Measurements from ENCODE around the gene CDHR5.

CDHR5 gene

DNA sequence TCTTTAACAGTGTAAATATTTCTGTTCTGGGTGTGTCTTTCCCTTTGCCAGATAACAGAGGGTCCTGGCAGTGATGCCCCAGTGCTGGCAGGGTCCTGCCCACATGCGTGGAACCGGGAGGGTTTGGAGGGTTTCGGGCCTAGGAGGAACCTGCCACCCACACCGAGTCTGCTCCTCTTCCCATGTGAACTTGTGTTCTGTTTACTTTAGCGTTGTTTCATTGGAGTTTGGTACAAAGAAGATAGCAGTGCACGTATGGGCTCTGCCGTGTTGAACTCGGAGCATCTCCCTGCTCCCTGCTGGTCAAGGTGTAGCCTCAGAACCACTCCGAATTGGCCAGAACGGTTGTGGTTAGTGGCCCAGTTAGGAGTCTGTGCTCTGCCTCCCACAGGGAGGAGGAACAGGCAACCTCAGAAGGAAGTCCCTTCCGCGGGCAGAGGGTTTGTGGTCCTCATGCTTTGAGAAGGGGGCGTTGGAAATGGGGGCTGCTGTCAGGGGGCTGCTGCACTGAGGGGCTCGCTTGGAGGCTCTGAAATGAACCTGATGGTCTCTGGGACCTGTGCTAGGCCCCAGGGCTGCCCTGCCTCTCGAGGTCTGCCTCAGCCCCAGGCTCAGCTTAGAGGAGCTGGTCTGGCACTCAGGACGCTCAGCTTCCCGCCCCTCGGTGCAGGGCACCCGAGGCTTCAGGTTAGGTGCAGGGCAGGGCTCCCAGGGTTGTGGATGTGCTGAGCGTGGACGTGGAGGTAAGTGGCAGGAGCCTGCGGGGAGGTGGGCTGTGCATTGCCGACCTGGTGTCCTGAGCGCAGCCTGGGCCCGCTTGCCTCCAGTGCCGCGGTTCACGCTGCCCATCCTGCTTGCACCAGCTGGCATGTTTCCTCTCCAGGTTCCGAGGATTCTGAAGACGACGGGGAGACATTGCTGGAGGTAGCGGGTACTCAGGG lies 38.1 kb downstream of the CDHR5 start:
- Histone ChIP-seq H3K4me1 (ENCODE audit: control insufficient read depth, low read depth, low read length) (no peaks in the 10 kb centered on the region), H3K4me2 (ENCODE audit: low read length) (no peak overlapping the region), H3K18ac (ENCODE audit: low read length) (no peak overlapping the region), H3K27me3 (ENCODE audit: insufficient read depth, low read length, poor library complexity) (no peaks in the 10 kb centered on the region), H3K4ac (ENCODE audit: low read depth, low read length) (no peak overlapping the region), H3K79me1 (ENCODE audit: low read length) (peaks cover 15% of the 10 kb centered on the region), H2AK5ac (ENCODE audit: low read length) (no peak overlapping the region), H3K56ac (ENCODE audit: low read length) (no peak overlapping the region), H2BK5ac (ENCODE audit: low read length) (no peak overlapping the region), H2BK120ac (ENCODE audit: low read depth, low read length) (no peak overlapping the region), H3K9ac (ENCODE audit: low read length) (no peak overlapping the region), H2BK15ac (replicated peaks; ENCODE audit: low read depth) (no peak overlapping the region), H4K8ac (ENCODE audit: low read depth, low read length) (no peak overlapping the region), H3K4me3 (ENCODE audit: low read length) (no peak overlapping the region), H3K79me2 (ENCODE audit: control insufficient read depth, insufficient read depth, low read length) (peaks cover 3% of the 10 kb centered on the region), H3K27ac (ENCODE audit: low read depth, low read length) (no peak overlapping the region), H3K23ac (ENCODE audit: low read length) (no peak overlapping the region), H4K5ac (ENCODE audit: low read length) (no peak overlapping the region), H3K36me3 (ENCODE audit: control insufficient read depth, insufficient read depth, low read length) (peaks cover 27% of the 10 kb centered on the region)
- WGBS (ENCODE audit: extremely low coverage, insufficient coverage, low lambda C conversion rate), result no CpG with 5 or more reads among the region's 32 CpGs
- no peak for DNase-seq

DNA sequence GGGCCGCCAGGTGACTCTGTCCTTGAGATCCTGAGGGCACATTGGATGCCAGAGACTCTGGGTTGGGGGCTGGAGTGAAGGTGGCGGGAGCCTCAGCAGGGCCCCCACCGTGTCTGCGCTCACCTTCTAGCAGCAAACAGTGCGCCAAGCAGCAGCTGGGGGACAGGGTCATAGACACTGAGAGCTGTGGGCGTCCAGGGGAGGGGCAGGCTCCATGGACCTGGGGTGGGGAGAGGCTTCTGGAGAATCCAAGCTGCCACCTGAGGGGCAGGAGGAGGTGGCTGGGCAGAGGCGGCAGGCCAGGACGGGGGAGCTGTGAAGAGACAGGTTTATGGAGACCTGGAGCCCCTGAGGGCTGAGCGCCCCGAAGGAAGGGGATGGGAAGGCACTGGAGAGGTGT lies 40.5 kb downstream of the CDHR5 start:
- DNase-seq, result no peak
- H3K79me1 ChIP-seq (ENCODE audit: low read length), result peaks cover 26% of the 10 kb centered on the region
- H3K27me3 ChIP-seq (ENCODE audit: insufficient read depth, low read length, poor library complexity), result no peaks in the 10 kb centered on the region
- H3K9ac ChIP-seq (ENCODE audit: low read length), result no peak overlapping the region
- peaks cover 23% of the 10 kb centered on the region for H3K79me2 ChIP-seq (ENCODE audit: control insufficient read depth, insufficient read depth, low read length)
- H4K8ac ChIP-seq (ENCODE audit: low read depth, low read length), result no peak overlapping the region
- H3K18ac ChIP-seq (ENCODE audit: low read length), result no peak overlapping the region
- H2BK15ac ChIP-seq (replicated peaks; ENCODE audit: low read depth), result no peak overlapping the region
- H3K4me2 ChIP-seq (ENCODE audit: low read length), result no peak overlapping the region
- H2AK5ac ChIP-seq (ENCODE audit: low read length), result no peak overlapping the region
- H3K4me1 ChIP-seq (ENCODE audit: control insufficient read depth, low read depth, low read length), result no peaks in the 10 kb centered on the region
- H3K4me3 ChIP-seq (ENCODE audit: low read length), result no peak overlapping the region
- no peak overlapping the region for H4K5ac ChIP-seq (ENCODE audit: low read length)
- peaks cover 24% of the 10 kb centered on the region for H3K36me3 ChIP-seq (ENCODE audit: control insufficient read depth, insufficient read depth, low read length)
- H3K23ac ChIP-seq (ENCODE audit: low read length), result no peak overlapping the region
- no peak overlapping the region for H3K56ac ChIP-seq (ENCODE audit: low read length)
- no peak overlapping the region for H2BK5ac ChIP-seq (ENCODE audit: low read length)
- no CpG with 5 or more reads among the region's 10 CpGs for WGBS (ENCODE audit: extremely low coverage, insufficient coverage, low lambda C conversion rate)
- no peak overlapping the region for H3K27ac ChIP-seq (ENCODE audit: low read depth, low read length)
- H2BK120ac ChIP-seq (ENCODE audit: low read depth, low read length), result no peak overlapping the region
- no peak overlapping the region for H3K4ac ChIP-seq (ENCODE audit: low read depth, low read length)

DNA sequence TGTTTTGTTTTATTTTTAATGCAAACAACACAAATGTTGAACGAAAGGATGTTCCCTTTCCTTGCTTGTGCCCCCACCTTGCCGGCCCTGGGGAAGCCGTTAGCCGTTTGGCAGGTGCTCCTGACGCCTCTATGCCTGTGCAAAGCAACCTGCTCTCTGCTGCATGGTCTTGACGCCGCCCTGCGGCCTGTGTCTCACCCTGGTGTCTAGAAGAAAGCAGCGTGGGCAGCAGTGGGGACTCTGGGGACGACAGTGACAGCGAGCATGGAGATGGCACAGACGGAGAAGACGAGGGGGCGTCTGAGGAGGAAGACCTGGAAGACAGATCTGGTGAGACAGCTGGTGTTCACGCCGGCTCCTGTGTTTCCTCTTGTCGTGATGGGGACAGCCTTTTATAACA lies 43.0 kb downstream of the CDHR5 start:
- 100% methylated on average over 1 of the region's 17 CpGs for WGBS (ENCODE audit: extremely low coverage, insufficient coverage, low lambda C conversion rate)
- Histone ChIP-seq H3K27ac (ENCODE audit: low read depth, low read length) (no peak overlapping the region), H3K27me3 (ENCODE audit: insufficient read depth, low read length, poor library complexity) (no peaks in the 10 kb centered on the region), H3K4me1 (ENCODE audit: control insufficient read depth, low read depth, low read length) (peaks cover 3% of the 10 kb centered on the region), H3K23ac (ENCODE audit: low read length) (no peak overlapping the region), H4K5ac (ENCODE audit: low read length) (no peak overlapping the region), H3K4me3 (ENCODE audit: low read length) (no peak overlapping the region), H2AK5ac (ENCODE audit: low read length) (no peak overlapping the region), H3K4ac (ENCODE audit: low read depth, low read length) (no peak overlapping the region), H2BK120ac (ENCODE audit: low read depth, low read length) (no peak overlapping the region), H3K79me2 (ENCODE audit: control insufficient read depth, insufficient read depth, low read length) (peaks cover 48% of the 10 kb centered on the region), H3K36me3 (ENCODE audit: control insufficient read depth, insufficient read depth, low read length) (peaks cover 11% of the 10 kb centered on the region), H3K9ac (ENCODE audit: low read length) (no peak overlapping the region), H3K56ac (ENCODE audit: low read length) (no peak overlapping the region), H3K18ac (ENCODE audit: low read length) (no peak overlapping the region), H2BK15ac (replicated peaks; ENCODE audit: low read depth) (no peak overlapping the region), H4K8ac (ENCODE audit: low read depth, low read length) (no peak overlapping the region), H3K4me2 (ENCODE audit: low read length) (no peak overlapping the region), H3K79me1 (ENCODE audit: low read length) (peaks cover 21% of the 10 kb centered on the region), H2BK5ac (ENCODE audit: low read length) (no peak overlapping the region)
- DNase-seq, result no peak

DNA sequence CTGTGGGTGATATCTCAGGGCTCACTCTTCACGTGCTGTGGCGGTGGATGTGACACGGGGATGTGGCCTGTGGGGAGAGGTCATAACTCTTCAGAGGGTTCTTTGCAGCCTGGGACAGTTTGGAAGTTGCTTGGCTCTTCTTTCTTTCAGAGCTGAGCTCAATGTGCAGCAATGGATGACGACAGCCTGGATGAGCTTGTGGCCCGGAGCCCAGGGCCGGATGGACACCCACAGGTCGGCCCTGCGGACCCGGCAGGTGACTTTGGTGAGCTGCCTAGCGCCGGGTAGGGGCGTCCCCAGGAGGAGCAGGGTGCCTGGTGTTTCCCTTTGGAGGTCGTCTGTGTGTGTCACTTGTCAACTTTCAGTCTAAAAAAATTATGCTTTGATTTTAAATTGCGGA lies 43.4 kb downstream of the CDHR5 start:
- Histone ChIP-seq H3K4ac (ENCODE audit: low read depth, low read length) (no peak overlapping the region), H3K18ac (ENCODE audit: low read length) (no peak overlapping the region), H3K23ac (ENCODE audit: low read length) (no peak overlapping the region), H2BK120ac (ENCODE audit: low read depth, low read length) (no peak overlapping the region), H2AK5ac (ENCODE audit: low read length) (no peak overlapping the region), H4K5ac (ENCODE audit: low read length) (no peak overlapping the region), H4K8ac (ENCODE audit: low read depth, low read length) (no peak overlapping the region), H3K9ac (ENCODE audit: low read length) (no peak overlapping the region), H3K56ac (ENCODE audit: low read length) (no peak overlapping the region), H3K27me3 (ENCODE audit: insufficient read depth, low read length, poor library complexity) (no peaks in the 10 kb centered on the region), H3K4me3 (ENCODE audit: low read length) (no peak overlapping the region), H3K4me1 (ENCODE audit: control insufficient read depth, low read depth, low read length) (peaks cover 3% of the 10 kb centered on the region), H3K27ac (ENCODE audit: low read depth, low read length) (no peak overlapping the region), H3K79me2 (ENCODE audit: control insufficient read depth, insufficient read depth, low read length) (peaks cover 49% of the 10 kb centered on the region), H3K4me2 (ENCODE audit: low read length) (no peak overlapping the region), H3K36me3 (ENCODE audit: control insufficient read depth, insufficient read depth, low read length) (peaks cover 9% of the 10 kb centered on the region), H2BK5ac (ENCODE audit: low read length) (no peak overlapping the region), H2BK15ac (replicated peaks; ENCODE audit: low read depth) (no peak overlapping the region), H3K79me1 (ENCODE audit: low read length) (peaks cover 21% of the 10 kb centered on the region)
- WGBS (ENCODE audit: extremely low coverage, insufficient coverage, low lambda C conversion rate), result 100% methylated on average over 1 of the region's 14 CpGs
- no peak for DNase-seq

GRCh38 chr11:579830-580601 lies 44.7 kb downstream of the CDHR5 start:
- H2BK5ac ChIP-seq (ENCODE audit: low read length), result no peak overlapping the region
- H3K56ac ChIP-seq (ENCODE audit: low read length), result no peak overlapping the region
- no peak overlapping the region for H2BK15ac ChIP-seq (replicated peaks; ENCODE audit: low read depth)
- no peak for DNase-seq
- H2AK5ac ChIP-seq (ENCODE audit: low read length), result no peak overlapping the region
- H3K36me3 ChIP-seq (ENCODE audit: control insufficient read depth, insufficient read depth, low read length), result peaks cover 9% of the 10 kb centered on the region
- H3K23ac ChIP-seq (ENCODE audit: low read length), result no peak overlapping the region
- H2BK120ac ChIP-seq (ENCODE audit: low read depth, low read length), result no peak overlapping the region
- peaks cover 2% of the 10 kb centered on the region for H3K27me3 ChIP-seq (ENCODE audit: insufficient read depth, low read length, poor library complexity)
- no peak overlapping the region for H3K4ac ChIP-seq (ENCODE audit: low read depth, low read length)
- H3K4me3 ChIP-seq (ENCODE audit: low read length), result no peak overlapping the region
- peaks cover 49% of the 10 kb centered on the region for H3K79me2 ChIP-seq (ENCODE audit: control insufficient read depth, insufficient read depth, low read length)
- H4K5ac ChIP-seq (ENCODE audit: low read length), result no peak overlapping the region
- H3K18ac ChIP-seq (ENCODE audit: low read length), result no peak overlapping the region
- H3K4me1 ChIP-seq (ENCODE audit: control insufficient read depth, low read depth, low read length), result peaks cover 3% of the 10 kb centered on the region
- H3K4me2 ChIP-seq (ENCODE audit: low read length), result no peak overlapping the region
- peaks cover 21% of the 10 kb centered on the region for H3K79me1 ChIP-seq (ENCODE audit: low read length)
- H3K9ac ChIP-seq (ENCODE audit: low read length), result no peak overlapping the region
- WGBS (ENCODE audit: extremely low coverage, insufficient coverage, low lambda C conversion rate), result no CpG with 5 or more reads among the region's 20 CpGs
- no peak overlapping the region for H4K8ac ChIP-seq (ENCODE audit: low read depth, low read length)
- no peak overlapping the region for H3K27ac ChIP-seq (ENCODE audit: low read depth, low read length)

Data from mesendoderm (in vitro differentiated cells).